HUDEP-2 (cell line): ENCODE results near the gene XPO5.
A peak's percentile ranks its signal among the peaks of the same experiment; 100 is the strongest.

ENCODE experiments used
- DNase-seq, 76 experiments: peaks; one replicate each; lab custom pipeline; 2025; ENCODE audit not compliant: unreplicated experiment in 76 of 76; lab: John Stamatoyannopoulos, UW

Gene XPO5

DNA sequence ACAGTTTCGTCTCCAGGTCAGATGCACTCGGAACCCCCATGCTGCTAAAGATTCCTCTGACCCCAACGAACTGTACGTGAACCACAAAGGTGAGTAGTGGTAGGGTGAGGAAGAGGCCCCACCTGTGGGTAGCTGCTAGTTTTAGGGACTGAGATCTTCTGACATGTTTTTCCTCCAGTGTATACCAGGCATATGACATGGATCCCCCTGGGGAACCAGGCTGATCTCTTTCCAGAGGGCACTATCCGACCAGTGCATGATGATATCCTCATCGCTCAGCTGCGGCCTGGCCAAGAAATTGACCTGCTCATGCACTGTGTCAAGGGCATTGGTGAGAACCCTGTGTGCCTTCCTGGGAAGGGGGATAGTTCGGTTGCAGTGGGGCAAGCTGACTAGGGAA lies 55.7 kb downstream of the XPO5 start:
- DNase-seq, result no peak

DNA sequence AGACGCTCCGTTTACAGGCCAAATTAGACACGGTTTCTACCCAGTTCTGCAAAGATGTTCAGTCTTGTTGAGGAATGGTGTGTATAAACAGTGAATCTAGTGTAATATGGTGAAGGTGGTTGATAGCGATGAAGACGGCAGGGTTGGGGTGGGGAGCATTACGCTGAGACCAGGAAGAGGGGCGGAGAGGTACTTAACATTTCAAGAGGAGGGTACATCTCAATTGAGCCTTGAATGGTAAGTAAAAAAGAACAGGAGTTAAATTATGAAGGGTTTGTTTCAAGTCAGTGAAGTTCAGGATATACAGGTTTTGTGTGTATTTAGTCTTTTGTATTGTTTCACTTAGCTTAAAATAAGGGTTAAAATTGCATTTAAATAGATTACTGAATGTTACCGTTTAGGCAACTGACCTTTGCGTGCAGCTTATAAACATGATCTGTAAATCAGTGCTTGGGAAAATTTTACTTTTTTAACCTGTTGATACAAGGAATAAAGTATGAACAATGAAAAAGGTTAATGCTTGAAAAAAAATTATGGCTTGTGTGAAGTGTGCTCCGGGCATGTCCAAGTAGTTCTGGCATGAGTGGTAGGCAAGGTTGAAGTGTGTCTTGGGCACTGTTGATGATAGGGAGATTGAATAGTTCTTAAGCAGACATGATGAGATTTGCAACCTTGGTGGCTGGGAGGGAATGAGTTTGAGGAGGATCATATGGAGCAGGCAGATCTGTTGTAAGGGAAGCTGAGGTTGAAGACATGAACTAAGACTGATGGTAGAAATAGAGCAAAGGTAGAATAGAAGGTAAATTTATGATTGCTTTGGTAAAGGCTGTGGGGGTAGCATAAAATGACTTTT lies 58.1 kb downstream of the XPO5 start:
- DNase-seq, result peak in 4 of 76 experiments; percentile 18 to 58 (median 28)

DNA sequence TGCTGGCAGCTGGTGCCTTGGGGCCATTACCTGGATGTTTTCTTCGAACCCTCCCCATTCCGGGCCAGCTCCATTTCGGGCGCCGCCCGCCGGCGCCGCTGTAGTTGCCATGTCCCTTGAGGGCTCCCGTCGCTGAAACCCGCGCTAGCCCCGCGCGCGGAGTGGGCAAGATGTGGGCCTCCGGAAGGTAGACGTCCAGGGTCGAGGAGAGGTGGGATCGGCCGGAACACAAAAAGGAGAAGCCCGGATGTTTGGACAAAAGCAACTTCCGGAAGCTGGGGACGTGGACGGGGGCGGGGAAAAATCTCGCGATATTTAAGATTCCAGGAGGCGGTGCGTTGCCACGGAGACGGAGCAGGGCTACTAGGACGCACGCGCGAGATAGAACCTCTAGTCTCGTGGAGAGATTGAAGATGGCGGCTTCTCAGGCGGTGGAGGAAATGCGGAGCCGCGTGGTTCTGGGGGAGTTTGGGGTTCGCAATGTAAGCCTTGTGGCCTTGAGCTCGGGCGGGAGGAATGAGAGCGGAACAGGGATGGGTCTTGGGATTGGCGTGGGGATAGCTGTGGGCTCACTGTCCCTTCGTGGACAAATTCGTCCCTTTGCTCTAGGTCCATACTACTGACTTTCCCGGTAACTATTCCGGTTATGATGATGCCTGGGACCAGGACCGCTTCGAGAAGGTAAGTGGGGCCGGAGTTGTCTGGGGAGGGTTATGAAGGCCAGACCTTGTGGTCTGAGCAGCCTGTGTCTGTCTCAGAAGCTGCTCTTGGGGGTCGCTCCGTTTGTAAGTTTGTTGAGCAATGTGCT lies 58.9 kb downstream of the XPO5 start, which contains the start of the genes POLR1C and YIPF3:
POLR1C (plus strand) TSS at position 393 of the 808 bp plus-strand sequence; CDS start at position 414, 21 bp downstream.
YIPF3 (minus strand) TSS at position 230 of the 808 bp plus-strand sequence; CDS start at position 111, 119 bp downstream.
- DNase-seq, result peak in 75 of 76 experiments; percentile 67 to 99 (median 97)

DNA sequence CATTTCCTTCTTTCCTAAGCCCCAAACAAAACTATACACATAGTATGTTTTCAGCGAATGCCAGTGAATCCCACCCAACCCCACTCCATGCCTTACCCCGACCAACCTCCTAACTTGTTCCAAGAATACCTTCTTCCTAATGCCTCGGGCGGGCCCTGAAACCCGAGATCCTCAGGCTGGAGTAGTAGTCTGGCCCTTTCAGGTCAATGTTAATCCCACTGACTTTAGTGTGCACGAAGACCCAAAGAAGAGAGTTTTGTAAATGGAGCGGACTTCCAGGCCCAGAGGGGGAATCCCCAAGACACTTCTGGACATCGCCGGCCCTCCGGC lies 59.5 kb downstream of the XPO5 start:
- DNase-seq, result no peak

DNA sequence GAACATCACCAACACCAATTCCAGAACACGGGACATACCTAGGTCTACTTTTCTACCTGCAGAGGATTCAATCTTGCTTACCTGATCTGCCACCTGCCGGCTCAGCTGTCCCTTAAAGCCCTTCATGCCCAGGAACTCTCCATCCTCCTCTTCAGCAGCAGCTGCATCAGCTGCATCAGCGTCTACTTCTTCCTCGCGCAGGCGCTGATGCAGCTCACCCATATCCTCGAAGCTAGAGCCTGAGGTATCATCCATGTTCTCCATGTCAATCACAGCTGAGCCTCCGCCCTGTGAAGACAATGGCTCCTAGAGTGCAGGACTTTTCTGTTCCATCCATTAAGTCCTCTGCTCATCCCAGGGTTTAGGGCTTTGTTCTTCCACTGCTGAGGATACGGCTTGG lies 60.0 kb downstream of the XPO5 start:
- DNase-seq, result no peak

DNA sequence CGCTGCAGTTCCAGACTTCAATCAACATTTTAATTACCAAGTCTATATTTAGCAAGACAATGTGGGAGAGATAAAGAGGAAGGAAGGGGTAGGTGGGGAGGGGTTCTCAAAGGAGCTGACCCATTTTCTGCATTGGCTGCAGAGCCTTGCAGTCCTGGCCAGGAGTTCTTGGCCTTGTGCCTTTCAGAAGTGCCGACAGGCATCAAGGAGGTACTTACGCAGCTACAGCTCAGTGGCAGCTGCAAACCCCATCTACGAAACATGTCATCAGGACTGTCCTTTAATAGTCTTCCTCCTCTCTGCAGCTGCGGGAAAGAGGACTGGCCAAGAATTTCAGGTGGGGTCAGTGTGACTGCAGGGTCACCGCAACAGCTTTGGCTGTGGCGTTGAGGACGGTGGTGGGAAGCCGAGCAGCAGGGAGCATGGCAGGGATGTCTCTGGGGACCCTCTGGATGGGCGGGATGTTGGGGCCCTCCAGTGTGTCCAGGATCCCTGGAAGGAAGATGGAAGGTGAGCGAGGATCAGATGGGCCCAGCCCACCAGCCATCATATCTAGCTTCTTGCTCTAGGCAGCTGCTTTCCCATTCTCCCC lies 63.9 kb downstream of the XPO5 start:
- DNase-seq, result no peak

DNA sequence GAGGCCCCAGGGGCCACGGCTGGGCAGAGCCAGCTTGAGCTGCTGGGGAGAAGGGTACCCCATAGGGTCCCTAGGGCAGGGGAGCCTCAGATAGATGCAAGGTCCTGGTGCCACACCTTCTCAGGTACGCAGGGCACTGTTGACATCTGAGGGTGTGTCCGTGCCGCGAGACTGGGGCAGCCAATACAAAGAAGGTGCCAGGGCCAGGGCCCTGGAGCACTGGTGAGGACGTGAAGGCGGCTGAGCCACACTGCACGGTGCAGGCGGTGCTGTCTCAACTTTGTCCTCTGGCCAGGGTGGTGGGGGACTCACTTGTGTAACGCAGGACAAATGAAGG lies 65.0 kb downstream of the XPO5 start:
- no peak for DNase-seq

DNA sequence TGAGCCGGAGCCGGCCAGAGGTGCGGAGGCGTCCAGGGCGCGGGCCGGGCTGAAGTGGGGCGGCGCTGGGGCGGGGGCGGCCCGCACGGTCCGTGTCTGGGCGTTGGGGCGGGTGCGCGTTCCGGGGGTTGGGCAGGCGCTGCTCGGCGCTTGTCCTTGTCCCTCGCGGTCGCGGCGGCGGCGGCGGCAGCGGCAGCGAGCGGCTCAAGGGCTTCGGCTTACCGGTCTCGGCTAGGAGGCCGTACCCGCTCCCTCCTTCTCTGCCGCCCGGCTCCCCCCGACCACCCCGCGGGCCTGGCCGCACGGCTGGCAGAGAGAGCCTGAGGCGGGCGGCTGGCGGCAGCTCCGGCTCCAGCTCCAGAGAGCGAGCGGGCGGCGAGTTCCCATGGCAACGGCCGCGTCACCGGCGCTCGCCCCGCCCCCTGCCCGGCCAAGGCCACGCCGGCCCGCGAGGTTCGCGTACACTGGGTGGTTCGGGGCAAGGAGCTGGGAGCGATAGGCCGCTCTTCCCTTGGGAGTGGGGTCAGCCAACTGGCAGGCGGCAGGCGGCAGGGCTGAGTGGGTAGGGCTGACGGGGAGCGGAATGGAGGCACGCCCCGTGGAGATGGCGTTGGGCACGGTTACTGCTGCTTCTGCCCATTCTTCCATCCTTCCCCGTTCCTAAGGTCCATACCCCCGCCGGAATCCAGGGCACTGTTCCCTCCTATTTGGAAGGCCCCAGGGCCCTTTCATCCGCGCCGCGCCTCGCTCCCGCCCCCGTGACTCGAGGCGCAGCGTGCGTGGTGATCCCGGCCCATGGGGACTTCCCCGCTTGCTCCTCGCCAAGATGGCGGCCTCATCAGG lies 65.6 kb downstream of the XPO5 start, which contains the start of gene LRRC73:
LRRC73 (minus strand) TSS at position 363 of the 843 bp plus-strand sequence. CDS start 561 bp downstream, outside the sequence.
- peak in 72 of 76 experiments; percentile 19 to 95 (median 74) for DNase-seq

DNA sequence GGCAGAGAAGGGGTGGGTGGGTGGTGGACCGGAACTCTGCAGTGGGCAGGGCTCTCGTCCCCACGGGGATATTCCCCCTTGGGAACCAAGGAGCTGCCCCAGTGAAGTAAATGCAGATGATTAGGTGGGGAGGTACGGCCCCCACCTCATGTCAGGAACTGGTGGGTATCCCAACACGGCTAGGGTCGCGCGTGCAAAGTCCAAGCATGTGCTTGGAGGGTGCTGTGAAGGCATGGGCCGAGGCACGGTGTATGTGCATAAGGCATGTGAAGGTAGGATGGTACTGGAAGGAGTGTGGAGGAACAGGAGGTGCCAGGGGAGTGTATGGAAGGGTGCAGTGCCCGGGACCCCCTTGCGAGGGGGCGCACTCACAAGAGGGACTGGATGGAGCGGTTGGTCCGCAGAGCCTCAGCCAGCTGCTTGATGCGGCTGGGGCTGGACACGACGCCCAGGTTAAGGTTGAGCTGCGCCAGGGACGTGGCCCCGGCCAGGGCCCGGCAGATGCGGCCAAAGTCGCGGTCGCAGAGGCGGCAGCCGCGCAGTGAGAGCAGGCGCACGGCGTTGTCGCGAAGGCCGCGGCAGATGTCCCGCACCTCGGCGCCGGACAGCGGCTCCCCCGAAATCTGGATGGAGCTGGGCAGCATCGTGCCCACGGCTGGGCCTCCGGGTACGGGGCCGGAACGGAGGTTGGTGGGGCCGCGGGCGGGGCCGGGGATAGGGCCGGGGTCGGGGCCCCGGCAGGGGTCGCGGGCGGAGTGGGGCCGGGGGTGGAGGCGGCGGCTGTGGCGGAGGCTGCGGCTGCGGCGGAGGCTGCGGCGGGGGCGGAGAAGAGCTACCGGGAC lies 66.5 kb downstream of the XPO5 start:
- DNase-seq, result peak in 2 of 76 experiments; percentile 18

DNA sequence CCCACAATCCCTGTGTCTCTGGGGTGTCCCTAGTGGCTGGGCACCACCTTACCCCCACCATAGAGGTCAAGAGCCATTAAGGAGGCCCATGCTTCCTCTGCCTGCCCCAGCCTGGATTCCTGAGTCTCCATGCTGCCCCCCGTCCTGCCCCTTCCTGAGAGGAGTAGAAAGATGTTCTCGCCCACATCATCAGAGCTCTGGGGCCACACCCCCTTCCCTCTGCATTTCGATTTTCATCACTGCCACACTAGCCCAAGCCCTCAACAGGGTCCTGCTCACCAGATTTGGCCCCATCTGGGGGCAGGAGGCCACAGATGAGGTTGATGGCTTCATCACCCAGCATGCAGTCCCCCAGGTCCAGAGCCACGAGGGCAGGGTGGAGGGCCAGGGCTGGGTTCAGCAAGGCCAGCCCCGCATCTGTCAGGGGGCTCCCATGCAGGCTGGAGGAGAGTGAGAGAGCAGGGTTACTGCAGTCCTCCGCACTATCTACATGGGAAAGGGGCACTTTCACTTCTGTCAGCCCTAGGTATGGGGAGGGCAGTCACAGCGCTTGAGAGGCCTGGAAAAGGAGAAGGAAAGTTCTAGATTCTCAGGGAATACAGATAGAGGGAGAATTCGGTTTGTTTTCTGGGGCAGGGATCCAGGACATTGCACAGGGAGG lies 67.2 kb downstream of the XPO5 start:
- DNase-seq, result no peak

DNA sequence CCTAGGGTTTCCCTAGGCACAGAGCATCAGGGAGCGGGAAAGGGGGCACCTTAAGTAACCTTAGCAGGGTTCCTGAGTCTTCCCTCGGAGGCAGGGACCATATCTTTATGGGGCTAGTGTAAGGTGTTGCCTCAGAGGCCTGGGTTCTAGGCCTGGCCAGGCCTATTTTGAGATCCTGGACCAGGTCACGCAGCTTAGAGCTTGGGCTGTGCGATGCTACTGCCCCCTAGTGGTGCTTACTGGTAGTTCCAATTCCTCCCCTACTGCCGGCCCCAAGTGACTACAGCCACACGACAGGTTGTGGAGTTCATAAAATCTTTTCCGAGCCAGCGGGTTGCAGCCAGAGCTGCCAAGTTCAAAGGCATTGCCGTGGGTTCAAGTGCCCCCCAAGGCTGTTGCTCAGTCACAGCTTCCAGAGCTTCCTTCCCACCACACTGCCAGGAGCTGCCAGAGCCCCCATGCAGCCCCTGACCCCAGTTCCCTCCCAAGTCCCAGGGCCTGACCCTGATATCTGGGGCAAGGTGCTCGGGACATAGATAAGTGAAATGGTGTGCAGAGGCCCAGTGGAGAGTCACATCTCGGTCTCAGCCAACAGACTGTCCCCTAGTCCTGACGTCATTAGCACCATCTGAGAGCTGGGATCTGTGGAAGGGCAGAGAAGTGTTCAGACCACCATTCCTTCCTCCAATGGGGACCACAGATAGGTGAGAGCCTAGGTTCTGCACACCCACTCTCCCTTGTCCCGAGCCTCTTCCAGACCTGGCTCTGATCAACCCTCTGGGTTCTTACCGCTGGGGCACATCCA lies 69.0 kb downstream of the XPO5 start:
- peak in 73 of 76 experiments; percentile 17 to 93 (median 74) for DNase-seq

DNA sequence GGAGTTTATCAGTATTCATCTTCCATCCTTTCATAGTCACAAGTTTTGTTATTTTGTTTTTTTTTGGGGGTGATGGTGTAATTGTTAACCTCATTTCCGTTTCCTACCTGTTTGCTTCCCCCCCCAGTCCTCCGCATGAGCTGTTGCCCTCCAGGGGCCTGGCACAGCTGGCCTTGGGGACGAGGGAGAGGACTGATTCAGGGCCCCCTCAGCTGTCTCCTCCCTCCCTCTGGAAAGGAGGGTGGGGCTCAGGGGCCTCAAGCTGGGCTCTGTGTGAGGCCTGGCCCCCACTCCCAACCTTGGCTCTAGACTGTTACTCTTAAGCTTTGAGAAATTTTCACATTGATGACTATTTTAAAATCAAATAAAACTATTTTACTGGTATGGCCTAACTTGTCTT lies 69.7 kb downstream of the XPO5 start:
- no peak for DNase-seq

DNA sequence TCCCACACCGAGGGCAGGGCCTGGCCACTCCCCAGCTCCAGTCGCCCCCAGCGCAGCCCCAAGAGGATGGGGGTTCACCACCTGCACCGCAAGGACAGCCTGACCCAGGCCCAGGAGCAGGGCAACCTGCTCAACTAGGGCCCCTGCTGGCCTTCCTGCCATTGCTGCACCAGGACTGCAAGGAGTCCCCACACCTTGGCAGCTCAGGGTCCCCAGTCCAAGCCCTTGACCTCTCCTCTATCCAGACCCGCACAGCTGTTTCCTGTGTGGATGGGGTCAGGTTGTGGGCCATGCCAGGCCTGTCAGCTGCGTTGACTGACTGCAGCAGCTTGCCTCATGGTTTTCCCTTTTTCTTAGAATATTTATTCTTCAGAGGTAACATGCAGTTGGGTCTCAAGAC lies 70.1 kb downstream of the XPO5 start:
- DNase-seq, result no peak

DNA sequence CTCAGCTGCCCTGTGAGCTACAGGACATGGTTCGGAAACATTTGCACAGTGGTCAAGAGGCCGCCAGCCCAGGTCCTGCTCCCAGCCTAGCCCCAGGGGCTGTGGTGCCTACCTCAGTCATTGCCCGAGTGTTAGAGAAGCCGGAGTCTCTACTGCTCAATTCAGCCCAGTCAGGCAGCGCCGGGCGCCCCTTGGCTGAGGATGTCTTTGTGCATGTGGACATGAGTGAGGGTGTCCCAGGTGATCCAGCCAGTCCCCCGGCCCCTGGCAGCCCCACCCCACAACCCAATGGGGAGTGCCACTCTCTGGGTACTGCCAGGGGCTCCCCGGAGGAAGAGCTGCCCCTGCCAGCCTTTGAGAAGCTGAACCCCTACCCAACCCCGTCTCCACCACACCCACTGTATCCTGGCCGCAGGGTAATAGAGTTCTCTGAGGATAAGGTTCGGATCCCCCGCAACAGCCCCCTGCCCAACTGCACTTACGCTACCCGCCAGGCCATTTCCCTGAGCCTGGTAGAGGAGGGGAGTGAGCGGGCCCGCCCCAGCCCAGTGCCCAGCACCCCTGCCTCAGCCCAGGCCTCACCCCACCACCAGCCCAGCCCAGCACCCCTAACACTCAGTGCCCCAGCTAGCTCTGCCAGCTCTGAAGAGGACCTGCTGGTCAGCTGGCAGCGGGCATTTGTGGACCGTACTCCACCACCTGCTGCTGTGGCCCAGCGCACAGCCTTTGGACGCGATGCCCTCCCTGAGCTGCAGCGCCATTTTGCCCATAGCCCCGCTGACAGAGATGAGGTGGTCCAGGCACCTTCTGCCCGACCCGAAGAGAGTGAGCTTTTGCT lies 70.9 kb downstream of the XPO5 start:
- no peak for DNase-seq

DNA sequence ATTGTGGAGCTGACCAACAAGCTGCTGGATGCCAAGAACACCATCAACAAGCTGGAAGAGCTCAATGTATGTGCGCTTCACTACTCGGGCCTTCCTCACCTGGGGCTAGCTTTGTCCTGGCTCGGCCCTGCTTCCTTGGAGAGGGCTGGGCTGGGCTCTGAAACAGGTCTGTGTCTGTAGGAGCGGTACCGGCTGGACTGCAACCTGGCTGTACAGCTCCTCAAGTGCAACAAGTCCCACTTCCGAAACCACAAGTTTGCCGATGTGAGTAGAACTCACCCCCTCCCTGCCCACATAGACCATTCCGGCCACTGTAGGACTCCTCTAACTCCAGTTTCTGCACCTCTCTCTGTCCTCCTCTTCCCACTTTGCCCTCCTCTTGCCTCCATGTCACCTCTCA lies 72.4 kb downstream of the XPO5 start:
- no peak for DNase-seq

DNA sequence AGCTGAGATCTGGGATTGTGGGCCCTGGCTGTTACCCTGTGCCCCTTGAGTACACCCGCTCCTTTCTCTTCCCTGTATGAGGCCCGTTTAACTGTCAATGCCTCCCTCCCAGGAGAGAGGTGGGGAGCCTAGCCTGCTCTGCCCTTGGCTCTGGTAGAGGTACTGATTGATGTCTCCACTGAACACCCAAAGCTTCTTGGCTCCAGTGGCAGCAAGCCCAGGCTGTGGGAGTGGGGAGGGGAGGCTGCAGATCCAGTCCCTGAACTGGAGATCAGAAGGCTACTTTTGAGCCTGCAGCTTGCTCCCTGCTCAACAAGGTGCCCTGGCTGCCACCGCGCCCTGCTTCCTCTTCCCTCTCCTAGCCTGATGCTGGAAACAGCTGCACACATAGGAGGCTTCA lies 73.2 kb downstream of the XPO5 start:
- no peak for DNase-seq

DNA sequence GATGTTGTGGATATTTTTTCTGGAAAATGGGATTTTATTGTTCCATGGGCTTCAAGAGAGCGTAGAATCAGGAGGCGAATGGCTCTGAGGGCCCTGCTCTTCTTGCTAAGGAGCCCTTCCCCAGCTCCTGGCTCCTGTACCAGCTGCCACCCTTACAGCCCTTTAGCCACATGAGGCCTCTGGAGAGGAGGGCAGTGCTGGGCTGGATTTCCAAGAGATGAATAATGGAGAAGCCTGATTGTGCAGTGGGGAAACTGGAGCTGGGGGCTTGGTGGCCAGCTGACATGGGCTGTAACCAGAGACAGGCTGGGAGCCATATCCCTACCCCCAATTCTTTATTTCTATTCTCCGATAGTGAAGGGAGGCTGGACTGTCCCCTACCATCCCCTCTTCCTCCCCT lies 74.9 kb downstream of the XPO5 start:
- no peak for DNase-seq
